HG02763 (cell line): ENCODE data around the gene ARHGAP22.

ENCODE experiments used
- ATAC-seq: cut with Tn5 transposase; IDR thresholded peaks from one replicate; pipeline ENCODE4 v1.9.1; 2021; ENCODE audit warnings: mild to moderate bottlenecking, moderate library complexity; ENCODE audit not compliant: unreplicated experiment

The ARHGAP22 gene

GRCh38 chr10:48455392-48456151 is 149.3 kb downstream of the ARHGAP22 start:
- no peak for ATAC-seq

GRCh38 chr10:48455055-48455391 is 149.8 kb downstream of the ARHGAP22 start:
- ATAC-seq: no peak

GRCh38 chr10:48454302-48455054 is 150.4 kb downstream of the ARHGAP22 start:
- ATAC-seq: no peak

GRCh38 chr10:48453451-48454301 is 151.2 kb downstream of the ARHGAP22 start:
- ATAC-seq: no peak

- no peak for ATAC-seq
These were observed 151.9 kb downstream of the ARHGAP22 start for GRCh38 chr10:48452879-48453412.

- ATAC-seq: no peak
These were observed 152.6 kb downstream of the ARHGAP22 start for GRCh38 chr10:48451969-48452878.

GRCh38 chr10:48450741-48451466 is 154.0 kb downstream of the ARHGAP22 start:
- no peak for ATAC-seq

GRCh38 chr10:48450233-48450740 is 154.6 kb downstream of the ARHGAP22 start:
- ATAC-seq: no peak

- no peak for ATAC-seq
These were observed 155.2 kb downstream of the ARHGAP22 start for GRCh38 chr10:48449501-48450232.

- no peak for ATAC-seq
These were observed 156.1 kb downstream of the ARHGAP22 start for GRCh38 chr10:48448796-48449195.

- ATAC-seq: no peak
These were observed 157.3 kb downstream of the ARHGAP22 start for GRCh38 chr10:48447356-48448215.

GRCh38 chr10:48446785-48447184 is 158.1 kb downstream of the ARHGAP22 start:
- ATAC-seq: no peak

GRCh38 chr10:48445932-48446331 is 158.9 kb downstream of the ARHGAP22 start:
- no peak for ATAC-seq

- no peak for ATAC-seq
These were observed 159.7 kb downstream of the ARHGAP22 start for GRCh38 chr10:48444861-48445841.

- ATAC-seq: no peak
These were observed 160.6 kb downstream of the ARHGAP22 start for GRCh38 chr10:48444266-48444665.

- no peak for ATAC-seq
These were observed 162.1 kb downstream of the ARHGAP22 start for GRCh38 chr10:48442809-48443177.
